Stimulated activated CD4-positive, alpha-beta T cell treated with anti-CD3 and anti-CD28 coated beads, Interleukin-12 subunit alpha, Interleukin-12 subunit beta, amount 100 ng/mL, for 24 hours (primary cell): Measurements from ENCODE around the gene NDRG2.
"Not testable (repeated sequence)": the region's sequence is repeated elsewhere in the genome, so short reads cannot be mapped to it uniquely, and the experiment has no call there.

Source experiments
- DNase-seq, 2 experiments: peaks; one replicate each; pipeline ENCODE4 v3.0.0-alpha.2; 2020; ENCODE audit warnings: low read depth in 2 of 2

The NDRG2 gene

DNA sequence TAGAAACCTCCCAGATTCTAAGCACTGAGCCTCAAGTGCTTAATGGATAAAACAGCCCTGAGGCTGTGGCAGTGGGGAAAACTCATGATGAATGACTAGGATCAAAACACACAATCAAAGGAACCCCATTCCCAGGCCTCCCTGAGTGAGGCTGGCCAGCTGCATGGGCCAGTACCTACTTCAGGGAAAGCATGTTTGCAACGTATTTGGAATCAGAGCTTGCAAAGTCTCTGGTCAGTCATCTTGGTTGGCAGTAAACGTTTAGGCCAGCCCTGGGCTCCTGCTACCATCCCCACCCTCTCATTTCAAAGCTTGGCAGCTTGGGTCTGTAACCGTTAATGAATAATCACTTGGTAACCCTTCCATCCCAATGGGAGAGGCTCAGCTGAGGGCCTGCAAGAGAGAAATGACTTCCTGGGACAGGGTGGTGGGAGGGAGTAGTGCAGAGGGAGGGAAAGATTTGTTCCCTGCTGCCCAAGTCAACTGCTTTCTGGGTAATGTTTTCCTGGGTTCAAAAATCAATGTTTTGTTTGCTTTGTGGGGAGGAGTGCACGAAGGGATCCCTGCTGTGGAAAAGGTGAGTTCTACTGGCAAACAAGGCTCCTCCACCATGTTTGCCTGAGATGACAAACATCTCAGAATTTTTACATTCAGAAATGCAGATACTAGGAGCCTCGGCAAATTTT is 30.7 kb upstream of the NDRG2 start:
- no peak for DNase-seq

DNA sequence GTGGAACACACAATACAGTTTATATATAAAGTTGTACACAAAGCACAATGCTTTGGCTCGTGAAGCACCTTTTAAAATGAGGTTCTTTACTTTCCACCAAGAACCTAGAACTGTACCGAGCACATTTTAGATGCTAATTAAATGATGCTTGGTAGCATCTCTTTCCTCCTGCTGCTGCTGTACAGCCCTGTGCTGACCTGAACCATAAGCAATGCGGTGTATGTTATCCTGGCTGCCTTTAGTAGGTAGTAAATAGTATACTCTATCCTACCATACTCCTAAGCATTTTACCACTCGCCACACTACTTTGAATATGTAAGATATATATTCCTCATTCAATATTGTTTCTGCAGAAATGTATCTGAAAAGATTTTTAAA is 29.9 kb upstream of the NDRG2 start:
- DNase-seq, result no peak

DNA sequence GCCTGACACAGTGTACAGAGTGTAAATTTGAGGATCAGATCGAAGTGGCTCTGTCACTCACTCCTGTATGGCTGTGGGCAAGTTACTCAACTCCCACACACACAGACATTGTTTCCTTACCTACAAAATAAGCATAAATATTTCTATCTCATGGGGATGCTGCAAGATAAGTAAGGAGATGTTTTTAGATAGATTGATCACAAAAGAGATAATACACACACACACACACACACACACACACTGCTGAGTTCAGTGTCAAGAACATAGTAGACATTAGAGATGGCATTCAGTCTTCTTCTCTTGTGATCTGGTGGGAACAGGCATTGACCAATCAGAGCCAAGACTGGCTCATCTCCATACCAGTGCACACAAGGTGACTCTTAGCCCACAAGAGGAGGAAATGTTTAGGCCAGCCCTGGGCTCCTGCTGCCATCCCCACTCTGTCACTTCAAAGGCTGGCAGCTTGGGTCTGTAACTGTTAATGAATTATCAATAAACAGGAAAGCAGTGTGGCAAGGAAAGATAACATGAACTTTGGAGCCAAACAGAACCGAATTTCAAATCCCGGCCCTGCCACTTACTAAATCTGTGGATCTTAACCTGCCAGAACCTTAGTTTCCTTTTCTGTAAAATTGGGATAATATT is 29.4 kb upstream of the NDRG2 start:
- DNase-seq, result no peak

DNA sequence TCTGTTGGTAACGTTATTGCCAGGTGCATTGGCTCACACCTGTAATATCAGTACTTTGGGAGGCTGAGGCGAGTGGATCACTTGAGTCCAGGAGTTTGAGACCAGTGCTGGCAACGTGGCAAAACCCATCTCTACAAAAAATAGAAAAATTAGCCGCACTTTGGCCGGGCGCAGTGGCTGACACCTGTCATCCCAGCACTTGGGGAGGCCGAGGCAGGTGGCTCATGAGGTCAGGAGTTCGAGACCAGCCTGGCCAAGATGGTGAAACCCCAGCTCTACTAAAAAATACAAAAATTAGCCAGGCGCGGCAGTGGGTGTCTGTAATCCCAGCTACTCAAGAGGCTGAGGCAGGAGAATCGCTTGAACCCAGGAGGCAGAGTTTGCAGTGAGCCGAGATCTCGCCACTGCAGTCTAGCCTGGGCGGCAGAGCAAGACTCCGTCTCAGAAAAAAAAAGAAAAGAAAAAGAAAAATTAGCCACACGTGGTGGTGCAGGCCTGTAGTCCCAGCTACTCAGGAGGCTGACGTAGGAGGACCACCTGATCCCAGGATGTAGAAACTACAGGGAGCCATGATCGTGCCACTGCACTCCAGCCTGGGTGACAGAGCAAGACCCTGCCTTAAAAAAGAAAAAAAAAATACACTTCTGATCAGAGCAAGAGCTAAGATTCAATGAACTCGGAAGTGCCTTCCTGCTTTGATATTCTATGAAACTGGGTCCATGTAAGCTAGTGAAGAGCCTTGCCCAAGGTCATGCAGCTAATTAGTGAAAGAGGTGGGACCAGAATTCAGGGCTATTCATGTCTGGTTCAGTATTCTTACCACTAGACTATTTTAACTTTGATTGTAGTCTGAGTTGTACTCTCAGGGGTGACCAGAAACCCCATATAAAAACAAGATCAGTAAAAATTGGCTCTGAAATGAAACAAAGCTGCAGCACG is 28.6 kb upstream of the NDRG2 start:
- DNase-seq, result no peak

DNA sequence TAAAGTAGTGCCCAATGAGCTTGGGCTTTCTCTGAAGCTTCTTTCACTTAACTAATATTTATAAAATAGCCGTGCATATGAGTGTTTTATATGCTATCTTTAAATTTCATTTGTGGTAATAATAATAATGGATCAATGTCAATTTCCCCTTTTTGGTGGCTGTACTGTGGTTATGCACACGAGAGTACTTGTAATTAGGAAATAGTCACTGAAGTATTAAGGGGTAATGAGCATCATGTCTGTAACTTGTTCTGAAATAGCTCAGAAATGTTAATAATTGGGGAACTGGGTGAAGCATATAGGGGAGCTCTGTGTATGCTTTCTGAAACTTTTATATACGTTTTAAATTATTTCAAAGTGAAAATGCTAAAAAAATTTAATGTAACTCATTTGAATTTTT is 25.7 kb upstream of the NDRG2 start:
- DNase-seq, result no peak

DNA sequence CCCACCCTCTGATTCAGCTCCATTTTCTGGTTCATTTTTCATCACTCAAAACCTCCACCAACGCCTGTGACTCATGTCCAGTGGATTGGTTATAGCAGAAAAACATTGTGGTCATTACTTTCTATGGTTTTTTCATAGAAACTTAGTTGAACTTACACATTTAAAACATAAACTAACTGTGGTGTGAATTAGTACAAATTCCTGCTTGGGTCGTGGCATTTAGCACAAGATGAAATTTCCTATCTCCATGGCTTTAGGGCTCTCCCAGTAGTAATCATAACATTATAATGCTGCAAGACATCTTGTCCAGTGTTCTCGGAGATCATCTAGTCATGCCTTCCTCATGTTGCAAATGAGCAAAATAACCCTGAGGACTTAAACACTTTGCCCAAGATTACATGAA is 24.4 kb upstream of the NDRG2 start:
- no peak for DNase-seq

DNA sequence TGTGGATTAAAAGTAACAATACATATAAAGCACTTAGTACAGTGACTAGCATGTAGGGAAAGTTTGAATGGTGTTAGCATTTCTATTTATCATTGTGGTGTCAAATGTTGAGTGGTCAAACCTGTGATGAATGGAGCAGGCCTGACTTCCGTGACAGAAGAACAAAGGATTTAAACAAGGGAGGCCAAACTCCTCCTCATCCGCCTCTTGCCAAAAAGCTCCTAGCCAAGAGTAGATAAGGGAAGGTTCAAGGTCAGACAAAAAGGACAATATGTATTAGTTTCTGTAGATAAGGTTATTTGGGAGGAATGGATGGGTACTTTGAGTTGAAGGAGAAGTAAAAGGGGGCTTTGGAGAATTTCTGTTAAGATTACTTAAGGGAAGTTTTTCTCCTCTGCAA is 23.8 kb upstream of the NDRG2 start:
- no peak for DNase-seq

DNA sequence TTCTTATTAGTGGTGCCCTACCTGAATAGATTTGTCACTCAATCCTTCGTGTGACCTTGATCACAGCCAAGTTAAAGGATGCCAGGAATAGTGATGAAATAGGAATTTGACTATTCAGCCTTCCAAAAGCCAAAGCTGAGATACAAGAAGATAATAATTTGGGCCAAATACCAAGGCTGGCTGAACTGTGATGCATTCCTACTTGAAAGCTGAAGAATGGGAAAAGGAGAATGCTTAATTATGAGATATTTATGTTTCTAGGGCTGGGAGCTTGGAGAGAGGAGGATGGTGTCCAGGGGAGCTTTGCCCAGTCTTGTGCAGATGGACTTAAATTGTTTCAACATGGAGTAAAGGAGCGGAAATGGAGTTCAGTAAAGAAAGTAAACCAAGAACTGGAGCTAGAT is 22.5 kb upstream of the NDRG2 start:
- DNase-seq, result no peak

DNA sequence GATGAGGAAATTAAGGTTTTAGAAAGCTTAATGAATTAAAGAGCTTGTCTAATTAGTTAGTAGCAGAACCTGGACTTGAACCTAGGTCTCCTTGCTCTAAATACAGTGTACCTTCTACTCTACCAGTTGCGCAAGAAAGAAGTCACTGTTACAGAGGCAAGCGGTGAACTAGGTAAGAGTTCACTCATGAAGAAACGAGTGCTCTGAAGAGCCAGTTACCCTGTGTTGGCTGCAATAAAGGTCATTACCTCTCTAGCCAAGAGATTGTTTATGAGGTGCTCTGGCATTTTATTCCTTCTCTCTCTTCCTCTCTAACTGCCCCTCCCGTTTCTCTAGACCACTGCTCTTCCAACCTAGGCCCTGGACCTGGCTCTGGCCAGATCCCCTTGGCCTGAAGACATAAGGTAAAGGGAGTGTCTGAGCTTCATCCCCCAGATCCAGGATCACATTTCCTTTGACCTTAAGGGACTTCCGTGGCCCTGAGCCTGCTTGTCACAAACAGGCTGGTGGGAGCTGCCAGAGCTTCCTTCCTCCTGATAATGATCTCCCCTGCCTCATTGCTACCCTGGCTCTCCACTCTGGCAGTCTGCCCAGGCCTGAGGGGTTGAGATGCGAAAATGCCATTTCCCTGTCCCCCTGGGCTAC is 19.2 kb upstream of the NDRG2 start:
- DNase-seq, result no peak

DNA sequence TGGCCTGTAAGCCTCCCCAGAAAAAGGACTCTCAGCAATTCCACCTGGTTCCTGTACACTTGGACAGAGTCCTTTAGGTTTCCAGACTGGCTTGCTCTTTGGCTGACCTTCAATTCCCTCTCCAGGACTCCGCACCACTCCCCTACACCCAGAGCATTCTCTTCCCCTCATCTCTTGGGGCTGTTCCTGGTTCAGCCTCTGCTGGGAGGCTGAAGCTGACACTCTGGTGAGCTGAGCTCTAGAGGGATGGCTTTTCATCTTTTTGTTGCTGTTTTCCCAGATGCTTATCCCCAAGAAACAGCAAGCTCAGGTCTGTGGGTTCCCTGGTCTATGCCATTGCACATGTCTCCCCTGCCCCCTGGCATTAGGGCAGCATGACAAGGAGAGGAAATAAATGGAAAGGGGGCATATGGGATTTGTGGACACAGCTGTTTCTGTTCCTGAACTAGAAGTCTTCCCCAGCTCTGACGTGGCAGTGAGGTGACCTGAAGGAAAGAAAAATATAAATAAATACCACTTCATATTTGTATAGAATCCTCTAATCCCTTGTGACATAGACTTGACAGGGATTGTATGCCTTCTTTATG is 18.6 kb upstream of the NDRG2 start:
- DNase-seq, result no peak

DNA sequence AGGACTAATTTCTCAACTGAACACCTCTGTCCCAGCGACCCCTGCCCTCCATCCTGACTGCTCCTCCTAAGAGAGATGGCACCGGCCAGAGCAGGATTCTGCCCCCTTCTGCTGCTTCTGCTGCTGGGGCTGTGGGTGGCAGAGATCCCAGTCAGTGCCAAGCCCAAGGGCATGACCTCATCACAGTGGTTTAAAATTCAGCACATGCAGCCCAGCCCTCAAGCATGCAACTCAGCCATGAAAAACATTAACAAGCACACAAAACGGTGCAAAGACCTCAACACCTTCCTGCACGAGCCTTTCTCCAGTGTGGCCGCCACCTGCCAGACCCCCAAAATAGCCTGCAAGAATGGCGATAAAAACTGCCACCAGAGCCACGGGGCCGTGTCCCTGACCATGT is 18.1 kb upstream of the NDRG2 start:
- no peak for DNase-seq

DNA sequence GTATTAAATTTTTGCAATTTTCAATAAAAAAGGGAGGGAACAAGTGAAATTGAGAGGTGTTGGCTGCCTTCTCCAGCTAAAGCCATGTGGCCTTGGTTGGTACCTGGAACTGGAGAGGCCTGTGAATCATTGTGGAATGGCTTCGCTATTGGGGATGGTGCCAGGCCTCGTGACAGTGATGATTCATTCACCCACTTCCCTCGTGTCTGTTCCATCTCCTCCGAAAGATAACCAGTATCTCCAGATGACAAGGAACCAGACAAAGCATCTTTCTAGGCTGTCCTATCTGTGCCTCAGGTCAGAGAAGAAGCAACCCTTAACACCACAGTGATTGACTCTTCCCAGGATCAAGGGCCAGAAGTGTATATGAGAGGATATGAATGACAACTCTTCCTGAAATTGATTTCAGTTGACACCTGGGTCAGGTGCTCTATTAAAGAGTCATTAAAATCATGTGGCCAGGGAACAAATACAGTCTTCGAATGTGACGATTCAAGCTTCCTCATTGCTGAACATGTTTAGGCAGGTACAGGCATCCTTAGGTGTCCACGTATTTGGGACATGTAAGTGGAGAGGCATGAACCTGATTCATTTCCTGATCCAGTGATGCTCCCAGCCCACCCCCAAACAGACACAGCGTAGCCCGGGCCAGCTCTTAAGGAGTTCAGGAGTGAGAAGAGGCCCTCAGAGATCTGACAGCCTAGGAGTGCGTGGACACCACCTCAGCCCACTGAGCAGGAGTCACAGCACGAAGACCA is 17.0 kb upstream of the NDRG2 start, which contains the start of gene RNASE7:
Gene RNASE7 (plus strand): TSS at position 687 of the 758 bp plus-strand sequence. CDS start 631 bp downstream, outside the sequence.
- DNase-seq, result no peak

DNA sequence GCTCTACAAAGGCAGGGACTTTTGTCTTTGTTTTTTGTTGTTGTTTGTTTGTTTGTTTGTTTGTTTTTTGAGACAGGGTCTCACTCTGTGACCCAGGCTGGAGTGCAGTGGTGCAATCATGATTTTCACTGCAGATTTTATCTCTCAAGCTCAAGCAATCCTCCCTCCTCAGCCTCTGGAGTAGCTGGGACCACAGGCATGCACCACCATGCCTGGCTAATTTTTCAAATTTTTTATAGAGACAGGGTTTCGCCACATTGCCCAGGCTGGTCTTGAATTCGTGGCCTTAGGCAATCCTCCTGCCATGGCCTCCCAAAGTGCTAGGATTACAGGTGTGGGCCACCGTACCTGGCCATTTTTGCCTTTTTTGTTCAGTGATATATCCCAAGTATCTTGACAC is 16.1 kb upstream of the NDRG2 start:
- DNase-seq, result not testable (repeated sequence)

DNA sequence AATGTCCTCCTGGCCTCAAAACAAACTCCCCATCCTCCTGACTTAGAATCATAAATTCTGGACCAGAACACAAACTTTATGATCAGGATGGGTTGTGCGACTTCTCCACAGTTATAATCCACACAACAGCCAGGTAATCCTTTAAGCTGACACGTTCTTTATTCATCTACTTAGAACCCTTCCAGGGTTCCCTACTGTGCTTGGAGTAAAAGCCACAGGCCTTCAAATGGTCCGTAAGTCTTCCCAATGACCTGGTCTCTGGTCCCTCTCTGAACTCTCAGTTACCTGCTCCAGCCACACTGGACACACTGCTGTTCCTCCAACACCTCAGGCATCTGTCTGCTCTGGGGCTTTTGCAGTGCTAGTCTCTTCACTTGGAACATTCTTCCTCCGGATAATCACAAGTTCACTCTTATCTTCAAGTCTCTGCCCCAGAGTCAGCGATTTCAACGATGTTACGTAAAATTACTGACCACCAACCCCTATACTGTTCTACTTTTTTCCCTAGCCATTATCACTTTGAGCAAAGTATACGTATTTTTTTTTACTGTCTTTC is 15.6 kb upstream of the NDRG2 start:
- no peak for DNase-seq

DNA sequence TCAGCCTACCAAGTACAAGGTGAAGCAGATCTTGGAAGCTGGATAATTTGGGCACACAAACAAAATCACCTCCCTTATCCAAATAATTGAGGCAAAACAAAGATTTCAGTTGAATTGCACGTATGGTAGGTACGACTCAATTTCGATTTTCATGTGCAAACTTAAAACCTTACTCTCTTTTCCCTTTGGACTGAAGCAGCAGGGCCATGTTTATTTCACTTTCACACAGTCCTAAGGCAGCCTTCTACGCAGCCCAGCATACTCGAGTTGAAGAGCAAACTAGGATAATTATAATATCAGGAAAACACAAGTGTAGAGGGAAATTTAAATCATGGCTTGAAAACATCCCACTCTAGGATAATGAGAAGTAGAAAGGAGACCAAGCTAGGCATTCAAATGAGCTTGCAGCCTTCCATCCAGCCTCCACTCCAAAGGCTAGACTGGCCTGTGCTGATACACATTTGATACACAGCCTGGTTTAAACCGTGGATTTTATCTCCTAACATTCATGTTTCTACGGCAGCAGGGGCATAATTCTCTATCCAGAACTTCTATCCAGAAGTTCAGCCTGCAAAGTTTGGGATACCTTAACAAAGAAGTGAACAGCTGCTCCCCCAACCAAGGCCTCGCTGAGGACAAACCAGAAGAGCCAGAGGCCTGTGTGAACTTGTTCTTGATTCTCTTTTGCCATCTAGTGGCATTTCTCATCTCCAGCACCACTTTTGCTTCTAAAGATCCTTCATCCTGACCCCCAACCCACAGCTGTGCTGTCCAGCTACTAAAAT is 14.9 kb upstream of the NDRG2 start:
- no peak for DNase-seq

DNA sequence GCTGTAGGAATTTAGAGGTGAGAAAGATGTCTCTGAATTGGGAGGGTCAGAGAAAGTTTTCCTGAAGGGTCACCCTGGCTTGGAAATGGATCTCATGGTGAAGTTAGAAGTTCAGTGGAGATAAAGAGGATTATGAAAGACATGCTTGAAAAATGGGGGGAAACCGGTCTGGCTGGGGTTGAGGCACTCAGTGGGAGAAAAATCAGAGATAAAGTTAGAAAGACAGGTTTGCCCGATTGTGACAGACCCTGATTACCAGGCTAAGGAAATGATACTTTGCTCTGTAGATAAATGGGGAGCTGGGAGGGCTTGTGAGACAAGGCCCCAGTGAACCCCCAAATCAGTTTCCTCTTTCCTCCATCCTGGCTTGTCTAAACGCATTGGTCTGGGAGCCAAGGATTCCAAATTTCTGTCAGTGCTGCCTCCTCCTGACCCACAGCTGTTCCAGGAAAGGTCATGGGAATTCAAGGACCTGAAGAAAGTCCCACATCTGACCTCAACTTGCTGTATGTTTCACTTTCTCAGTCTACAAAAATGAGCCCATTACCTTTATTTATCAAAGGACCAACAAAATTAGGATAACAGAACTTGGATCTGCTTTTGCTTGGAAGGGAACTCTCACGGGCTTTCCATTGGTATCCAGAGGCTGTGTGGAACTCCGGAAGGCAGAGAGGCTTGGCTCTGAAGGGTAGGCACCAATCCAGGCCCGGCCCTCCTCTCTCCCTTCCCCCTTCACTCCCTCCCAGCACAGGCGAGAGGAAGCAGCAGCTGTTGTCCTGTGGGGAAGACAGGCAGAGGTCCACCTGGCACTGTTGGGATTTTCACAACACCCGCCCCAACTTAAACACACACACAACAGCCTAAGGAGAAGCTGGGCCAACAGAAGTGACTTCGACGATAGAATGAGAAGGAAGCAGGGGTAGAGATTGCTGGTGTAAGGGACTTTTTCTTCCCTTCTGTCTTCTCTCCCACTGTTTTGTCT is 13.9 kb upstream of the NDRG2 start:
- DNase-seq, result no peak

DNA sequence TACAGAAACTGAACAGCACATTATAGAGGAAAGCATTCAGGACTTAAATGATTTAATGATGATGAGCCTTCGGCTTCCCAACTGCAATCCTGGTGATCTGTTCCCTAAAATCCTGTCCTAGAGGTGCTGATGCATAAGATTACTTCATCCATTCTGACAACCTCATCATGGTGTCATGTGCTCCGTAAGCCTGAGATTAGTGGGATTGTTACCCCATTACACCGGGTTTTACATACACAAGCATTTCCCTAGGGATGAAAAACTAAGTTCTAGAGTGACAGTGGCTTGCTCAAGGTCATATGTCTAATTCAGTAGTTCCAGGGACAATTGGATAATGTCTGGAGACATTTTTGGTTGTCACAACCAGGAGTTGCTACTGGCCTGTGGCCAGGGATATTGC is 12.3 kb upstream of the NDRG2 start:
- no peak for DNase-seq

DNA sequence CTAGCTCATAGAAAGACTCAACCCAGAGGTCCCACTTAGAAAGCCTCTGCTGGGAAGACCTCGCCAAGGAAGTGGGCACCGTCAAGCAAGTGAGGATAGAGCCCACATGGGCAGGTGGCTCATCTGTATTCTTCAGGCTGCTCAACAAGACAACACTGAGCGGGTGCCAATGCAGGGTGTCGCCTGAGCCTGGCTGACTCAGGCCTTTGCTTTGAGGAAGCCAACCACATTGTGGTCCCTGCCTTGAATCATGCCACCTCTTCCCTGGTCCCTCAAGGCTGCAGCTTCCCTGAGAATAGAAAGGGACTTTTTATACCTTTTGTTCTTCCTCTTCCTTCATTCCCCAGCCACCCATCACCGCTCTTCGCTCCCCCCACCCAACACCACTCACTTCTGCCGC is 11.9 kb upstream of the NDRG2 start:
- no peak for DNase-seq

DNA sequence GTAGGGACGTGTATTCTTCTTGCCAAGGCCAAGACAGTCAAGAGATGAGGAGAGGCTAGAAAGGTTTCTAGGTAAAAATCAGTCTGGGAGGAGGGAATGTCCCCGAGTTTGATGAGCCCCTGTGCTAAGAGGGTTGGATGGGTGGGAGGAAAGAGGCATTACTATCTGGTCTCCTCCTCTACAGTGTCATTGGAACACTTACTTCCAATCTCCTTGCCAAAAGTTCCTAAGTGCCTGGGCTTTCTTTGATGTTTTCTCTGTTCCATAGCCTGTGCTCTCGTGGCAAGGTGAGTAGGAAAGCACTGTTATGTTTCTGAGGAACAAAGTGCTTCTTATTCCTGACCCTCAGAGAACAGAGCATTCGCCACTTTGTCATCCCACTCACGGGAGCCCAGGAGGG is 9.8 kb upstream of the NDRG2 start, which contains the start of gene RNASE13:
Gene RNASE13 (minus strand): TSS at position 101 of the 400 bp plus-strand sequence. CDS start 519 bp downstream, outside the sequence.
- DNase-seq, result no peak
